ENCODE data around the gene GALNT9.
"Not testable (repeated sequence)": the region's sequence is repeated elsewhere in the genome, so short reads cannot be mapped to it uniquely, and the experiment has no call there.

The GALNT9 gene

DNA sequence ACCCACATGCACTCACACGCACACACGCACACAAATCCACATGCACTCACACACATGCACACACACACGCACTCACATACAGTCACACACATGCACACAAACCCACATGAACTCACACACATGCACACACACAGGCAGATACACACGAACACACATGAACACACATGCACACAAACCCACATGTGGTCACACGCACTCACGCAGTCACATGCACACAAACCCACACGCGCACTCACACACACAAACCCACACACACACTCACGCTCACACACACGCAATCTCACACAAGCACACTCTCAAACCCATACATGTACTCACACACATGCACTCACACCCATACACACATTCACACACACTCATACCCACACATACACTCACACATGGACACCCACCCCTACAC lies 61.5 kb downstream of the GALNT9 start:
- in situ Hi-C loops (cut with MboI; ENCODE audit: low sequenced_read_pairs): no loop called here

- in situ Hi-C loops (cut with MboI; ENCODE audit: low sequenced_read_pairs): no loop called here
Observed at GRCh38 chr12:132266802-132267201, 62.6 kb downstream of the GALNT9 start.

- in situ Hi-C loops (cut with MboI; ENCODE audit: low sequenced_read_pairs): no loop called here
Observed at GRCh38 chr12:132266370-132266769, 63.0 kb downstream of the GALNT9 start.

DNA sequence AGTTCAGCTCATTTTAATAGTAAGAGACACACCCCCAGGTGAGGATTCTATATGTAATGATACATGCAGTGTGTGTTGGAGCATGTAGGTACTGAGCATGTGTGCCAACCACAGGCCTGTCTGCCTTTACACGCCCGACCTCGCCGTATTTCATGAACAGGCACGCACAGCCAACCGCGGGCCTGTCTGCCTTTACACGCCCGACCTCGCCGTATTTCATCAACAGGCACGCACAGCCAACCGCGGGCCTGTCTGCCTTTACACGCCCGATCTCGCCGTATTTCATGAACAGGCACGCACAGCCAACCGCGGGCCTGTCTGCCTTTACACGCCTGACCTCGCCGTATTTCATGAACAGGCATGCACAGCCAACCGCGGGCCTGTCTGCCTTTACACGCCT lies 63.6 kb downstream of the GALNT9 start:
- in situ Hi-C loops (cut with MboI; ENCODE audit: low sequenced_read_pairs): not testable (repeated sequence)

GRCh38 chr12:132265056-132265800 lies 64.2 kb downstream of the GALNT9 start:
- in situ Hi-C loops (cut with MboI; ENCODE audit: low sequenced_read_pairs): no loop called here

- in situ Hi-C loops (cut with MboI; ENCODE audit: low sequenced_read_pairs): no loop called here
Observed at GRCh38 chr12:132264086-132265010, 65.0 kb downstream of the GALNT9 start.

- in situ Hi-C loops (cut with MboI; ENCODE audit: low sequenced_read_pairs): no loop called here
Observed at GRCh38 chr12:132263451-132264049, 65.8 kb downstream of the GALNT9 start.

DNA sequence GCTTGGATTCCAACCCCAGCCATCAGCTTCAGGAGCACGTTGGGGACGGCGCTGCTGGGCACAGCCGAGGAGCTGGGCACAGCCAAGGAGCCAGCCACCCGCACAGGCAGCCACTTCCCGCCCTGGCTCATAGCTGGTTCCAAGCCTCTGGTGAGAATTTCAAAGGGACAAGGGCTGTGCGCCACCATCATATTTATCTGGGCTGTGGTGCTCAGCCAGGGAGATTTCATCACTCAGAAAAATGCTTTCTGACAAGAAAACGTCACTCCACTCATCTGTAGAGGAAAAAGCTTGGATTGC lies 66.4 kb downstream of the GALNT9 start:
- in situ Hi-C loops (cut with MboI; ENCODE audit: low sequenced_read_pairs): no loop called here

DNA sequence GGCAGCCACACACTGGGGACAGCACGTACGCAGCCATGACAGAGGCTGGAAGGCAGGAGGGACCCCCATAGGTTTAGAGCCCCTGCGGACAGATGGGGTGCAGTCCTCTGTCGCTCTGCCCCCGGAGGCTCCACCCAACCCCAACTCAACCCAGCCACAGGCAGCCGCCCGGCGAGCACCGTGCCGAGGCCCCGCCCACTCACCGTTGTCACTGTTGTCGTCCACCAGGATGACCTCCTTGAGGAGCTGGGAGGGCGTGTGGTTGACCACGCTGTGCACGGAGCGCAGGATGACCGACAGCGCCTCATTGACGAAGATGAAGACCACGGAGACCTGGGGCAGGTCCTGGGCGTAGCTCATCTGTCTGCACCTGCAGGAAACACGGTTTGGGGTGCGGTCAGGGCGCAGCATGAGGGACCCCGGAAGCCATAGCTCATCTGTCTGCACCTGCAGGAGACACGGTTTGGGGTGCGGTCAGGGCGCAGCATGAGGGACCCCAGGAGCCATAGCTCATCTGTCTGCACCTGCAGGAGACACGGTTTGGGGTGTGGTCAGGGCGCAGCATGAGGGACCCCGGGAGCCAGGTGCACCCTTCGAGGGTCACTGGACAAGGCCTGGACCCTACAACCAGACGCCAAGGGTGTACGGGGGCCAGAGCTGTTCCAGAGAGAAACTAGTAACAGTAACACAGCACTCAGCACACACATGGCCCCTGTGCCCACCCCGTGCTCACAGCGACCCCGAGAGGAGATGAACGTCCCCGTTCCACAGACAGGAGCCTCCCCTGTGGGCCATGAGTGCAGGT lies 66.9 kb downstream of the GALNT9 start:
- in situ Hi-C loops (cut with MboI; ENCODE audit: low sequenced_read_pairs): no loop called here

- in situ Hi-C loops (cut with MboI; ENCODE audit: low sequenced_read_pairs): no loop called here
Observed at GRCh38 chr12:132261328-132262138, 67.9 kb downstream of the GALNT9 start.

DNA sequence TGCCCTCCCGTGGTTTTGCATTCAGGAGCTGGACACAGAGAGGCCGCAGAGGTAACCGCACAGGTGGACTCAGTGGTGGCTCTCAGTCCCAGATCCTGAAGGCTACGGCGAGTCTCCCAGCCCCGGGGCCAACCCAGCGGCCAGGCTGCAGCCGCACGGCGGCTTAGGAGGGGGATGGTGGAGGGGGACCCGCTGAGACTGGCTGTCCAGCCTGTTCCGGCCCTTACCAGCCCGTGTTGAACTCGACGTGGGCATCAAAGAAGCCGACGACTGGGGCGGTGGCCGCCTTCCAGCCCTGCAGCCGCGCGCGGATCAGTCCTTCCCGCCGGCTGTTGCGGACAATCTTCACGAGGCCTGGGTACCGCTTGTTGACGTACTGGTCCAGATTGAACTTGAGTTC lies 68.7 kb downstream of the GALNT9 start:
- in situ Hi-C loops (cut with MboI; ENCODE audit: low sequenced_read_pairs): no loop called here

DNA sequence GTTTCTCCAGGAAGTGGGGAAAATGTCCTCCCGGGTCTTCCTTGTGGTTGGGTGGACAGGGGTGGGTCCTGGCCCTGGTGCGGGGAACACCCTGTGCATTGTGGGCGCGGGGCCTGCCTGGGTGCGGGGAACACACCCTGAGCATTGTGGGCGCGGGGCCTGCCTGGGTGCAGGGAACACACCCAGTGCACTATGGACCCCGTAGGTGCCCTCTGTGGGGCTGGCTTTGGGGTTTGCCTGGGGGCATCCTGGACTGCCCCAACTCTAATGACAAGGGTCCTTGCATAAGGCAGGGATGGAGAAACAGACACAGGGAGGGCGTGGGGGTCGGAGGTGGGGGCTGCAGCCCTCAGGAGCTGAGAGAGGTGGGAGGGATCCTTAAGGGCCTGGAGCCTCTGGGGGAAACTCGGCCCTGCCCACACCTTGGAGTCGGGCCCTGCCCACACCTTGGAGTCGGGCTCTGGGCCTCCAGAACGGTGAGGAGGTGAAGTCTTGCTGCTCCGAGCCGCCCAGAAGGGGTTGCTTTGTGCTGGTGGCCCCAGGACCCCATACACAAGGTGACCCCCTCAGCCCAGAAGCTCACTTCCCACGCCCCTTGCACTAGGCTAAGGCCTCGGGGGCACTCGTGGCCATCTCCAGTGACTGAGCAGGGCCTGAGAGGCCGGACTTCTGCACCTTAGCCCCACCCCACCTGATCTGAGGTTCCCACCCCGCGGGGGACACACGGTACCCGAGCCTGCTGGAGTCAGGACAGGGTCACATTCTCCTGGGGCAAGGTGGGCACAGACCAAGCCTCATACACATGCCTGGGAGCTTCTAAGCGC lies 69.3 kb downstream of the GALNT9 start:
- in situ Hi-C loops (cut with MboI; ENCODE audit: low sequenced_read_pairs): no loop called here

DNA sequence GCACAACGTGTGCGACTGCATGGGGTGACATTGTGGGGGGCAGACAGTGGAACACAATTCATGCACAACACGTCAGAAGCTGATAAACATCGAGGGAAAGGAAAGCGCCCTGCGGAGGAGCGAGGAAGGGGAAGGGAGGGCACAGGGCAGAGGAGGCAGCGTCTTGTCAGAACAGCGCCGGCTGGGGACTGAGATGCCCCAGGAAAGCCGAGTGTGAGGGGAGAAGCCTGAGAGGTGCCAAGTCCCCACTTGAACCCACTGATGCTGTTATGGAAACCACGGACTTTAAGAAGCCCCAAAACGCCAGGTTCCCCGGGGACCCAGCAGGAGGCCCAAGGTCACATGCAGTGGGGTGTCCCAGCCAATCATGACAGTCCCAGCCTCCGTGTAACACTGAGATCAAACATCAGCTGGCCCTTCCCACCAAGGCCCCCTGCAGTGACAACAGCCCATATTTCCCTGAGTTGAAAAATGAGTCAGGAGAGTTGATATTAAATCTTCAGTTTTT lies 70.0 kb downstream of the GALNT9 start:
- in situ Hi-C loops (cut with MboI; ENCODE audit: low sequenced_read_pairs): no loop called here

GRCh38 chr12:132258543-132258942 lies 70.8 kb downstream of the GALNT9 start:
- in situ Hi-C loops (cut with MboI; ENCODE audit: low sequenced_read_pairs): no loop called here

- in situ Hi-C loops (cut with MboI; ENCODE audit: low sequenced_read_pairs): no loop called here
Observed at GRCh38 chr12:132257955-132258490, 71.4 kb downstream of the GALNT9 start.

- in situ Hi-C loops (cut with MboI; ENCODE audit: low sequenced_read_pairs): no loop called here
Observed at GRCh38 chr12:132257206-132257954, 72.0 kb downstream of the GALNT9 start.

- in situ Hi-C loops (cut with MboI; ENCODE audit: low sequenced_read_pairs): no loop called here
Observed at GRCh38 chr12:132256646-132257045, 72.7 kb downstream of the GALNT9 start.

DNA sequence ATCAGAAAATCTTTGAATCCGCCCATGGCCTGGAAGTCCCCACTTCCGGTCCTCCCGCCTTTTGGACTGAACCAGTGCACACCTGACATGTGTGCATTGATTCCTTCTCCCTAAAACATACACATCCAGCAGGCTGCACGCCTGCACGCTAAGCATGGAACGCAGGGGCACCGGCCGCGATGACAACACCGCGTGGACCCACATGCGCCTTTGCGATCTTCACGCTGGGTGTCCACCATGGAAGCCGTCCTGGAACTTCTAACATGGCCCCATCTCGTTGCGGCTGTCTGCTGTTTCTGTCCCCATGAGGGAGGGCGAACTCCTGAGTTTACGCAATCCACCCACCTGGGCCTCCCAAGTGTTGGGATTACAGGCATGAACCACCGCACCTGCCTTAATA lies 73.7 kb downstream of the GALNT9 start:
- in situ Hi-C loops (cut with MboI; ENCODE audit: low sequenced_read_pairs): no loop called here

All from HL-60/S4 treated with retinoic acid at 250 ng/mL for 4 days and 3 days (cell line).